Measurements from ENCODE around the gene MYO7A. TPM values are rescaled to one million over a fixed set of nuclear protein-coding genes. Genes with fewer than 3 reads are reported as not detected.

MYO7A gene
- total RNA-seq, 1 donor, result 0.43 TPM

GRCh38 chr11:77122576-77123212 lies 5.4 kb upstream of the MYO7A start:
- TF ChIP-seq, protein P1, sequence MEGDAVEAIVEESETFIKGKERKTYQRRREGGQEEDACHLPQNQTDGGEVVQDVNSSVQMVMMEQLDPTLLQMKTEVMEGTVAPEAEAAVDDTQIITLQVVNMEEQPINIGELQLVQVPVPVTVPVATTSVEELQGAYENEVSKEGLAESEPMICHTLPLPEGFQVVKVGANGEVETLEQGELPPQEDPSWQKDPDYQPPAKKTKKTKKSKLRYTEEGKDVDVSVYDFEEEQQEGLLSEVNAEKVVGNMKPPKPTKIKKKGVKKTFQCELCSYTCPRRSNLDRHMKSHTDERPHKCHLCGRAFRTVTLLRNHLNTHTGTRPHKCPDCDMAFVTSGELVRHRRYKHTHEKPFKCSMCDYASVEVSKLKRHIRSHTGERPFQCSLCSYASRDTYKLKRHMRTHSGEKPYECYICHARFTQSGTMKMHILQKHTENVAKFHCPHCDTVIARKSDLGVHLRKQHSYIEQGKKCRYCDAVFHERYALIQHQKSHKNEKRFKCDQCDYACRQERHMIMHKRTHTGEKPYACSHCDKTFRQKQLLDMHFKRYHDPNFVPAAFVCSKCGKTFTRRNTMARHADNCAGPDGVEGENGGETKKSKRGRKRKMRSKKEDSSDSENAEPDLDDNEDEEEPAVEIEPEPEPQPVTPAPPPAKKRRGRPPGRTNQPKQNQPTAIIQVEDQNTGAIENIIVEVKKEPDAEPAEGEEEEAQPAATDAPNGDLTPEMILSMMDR (IDR thresholded peaks at IDR 0.05; ENCODE audit: insufficient read depth, low read depth, low read length), result no peak
- no peak overlapping the region for H3K4me3 ChIP-seq (ENCODE audit: low read depth, low read length)
- DNase-seq (ENCODE audit: low read depth), result no peak

DNA sequence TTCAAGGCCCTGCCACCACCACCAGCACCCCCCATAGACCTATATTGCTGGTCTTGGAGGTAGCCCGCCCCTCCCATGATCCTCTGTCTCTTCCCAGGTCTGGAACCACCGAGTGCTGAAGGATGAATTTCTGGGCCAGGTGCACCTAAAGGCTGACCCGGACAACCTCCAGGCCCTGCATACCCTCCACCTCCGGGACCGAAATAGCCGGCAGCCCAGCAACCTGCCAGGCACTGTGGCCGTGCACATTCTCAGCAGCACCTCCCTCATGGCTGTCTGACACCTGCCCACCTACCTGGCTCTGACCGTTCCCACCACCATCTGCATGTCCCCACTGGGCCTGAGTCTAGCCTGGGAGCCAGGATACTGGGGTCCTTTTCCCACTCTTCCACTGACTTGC lies 4.5 kb upstream of the MYO7A start:
- TF ChIP-seq, protein P1 (IDR thresholded peaks at IDR 0.05; ENCODE audit: insufficient read depth, low read depth, low read length), result no peak
- no peak for DNase-seq (ENCODE audit: low read depth)
- H3K4me3 ChIP-seq (ENCODE audit: low read depth, low read length), result no peak overlapping the region

DNA sequence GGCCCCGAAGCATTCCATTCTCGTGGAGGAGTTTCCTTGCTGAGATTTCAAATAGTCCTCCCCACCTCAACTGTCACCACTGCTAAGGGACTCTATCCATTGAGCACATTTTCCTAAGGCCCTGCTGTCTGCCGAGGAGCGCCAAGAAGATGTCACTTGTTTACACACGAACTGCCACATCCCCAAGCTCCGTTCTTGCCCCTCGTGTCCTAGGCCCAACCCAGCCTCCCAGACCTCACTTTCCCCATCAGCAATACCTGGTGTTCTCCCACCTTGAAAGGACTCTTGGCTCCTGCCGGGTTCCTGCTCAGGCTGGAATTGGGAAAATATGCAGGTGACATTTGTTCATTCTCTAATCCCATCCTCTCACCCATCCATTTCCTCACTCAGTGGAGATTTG lies 4.0 kb upstream of the MYO7A start:
- TF ChIP-seq, protein P1 (IDR thresholded peaks at IDR 0.05; ENCODE audit: insufficient read depth, low read depth, low read length), result no peak
- DNase-seq (ENCODE audit: low read depth), result no peak
- H3K4me3 ChIP-seq (ENCODE audit: low read depth, low read length), result no peak overlapping the region

DNA sequence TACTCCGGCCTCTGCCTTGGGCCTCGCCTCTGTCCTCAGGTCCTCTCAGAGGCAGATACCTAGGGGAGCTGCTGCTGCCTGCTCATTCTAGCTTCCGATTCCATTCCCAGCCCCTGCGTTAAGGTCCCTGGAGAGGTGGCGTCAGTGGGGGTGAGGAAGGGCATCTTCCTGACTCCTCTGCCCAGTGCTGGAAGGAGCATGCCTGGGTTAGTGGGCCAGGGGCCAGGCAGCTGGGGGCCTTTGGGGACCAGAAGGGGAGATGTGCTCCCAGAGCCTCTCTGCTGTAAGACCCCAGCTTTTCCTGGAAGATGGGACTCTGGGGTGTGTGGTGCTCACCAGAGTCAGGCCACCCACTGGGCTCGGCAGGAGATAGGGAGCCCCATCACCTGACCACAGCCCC lies 3.6 kb upstream of the MYO7A start:
- H3K4me3 ChIP-seq (ENCODE audit: low read depth, low read length), result no peak overlapping the region
- no peak for DNase-seq (ENCODE audit: low read depth)
- TF ChIP-seq, protein P1 (IDR thresholded peaks at IDR 0.05; ENCODE audit: insufficient read depth, low read depth, low read length), result no peak

- H3K4me3 ChIP-seq (ENCODE audit: low read depth, low read length), result no peak overlapping the region
- TF ChIP-seq, protein P1 (IDR thresholded peaks at IDR 0.05; ENCODE audit: insufficient read depth, low read depth, low read length), result no peak
- no peak for DNase-seq (ENCODE audit: low read depth)
These were observed 2.9 kb upstream of the MYO7A start for GRCh38 chr11:77125191-77125590.

DNA sequence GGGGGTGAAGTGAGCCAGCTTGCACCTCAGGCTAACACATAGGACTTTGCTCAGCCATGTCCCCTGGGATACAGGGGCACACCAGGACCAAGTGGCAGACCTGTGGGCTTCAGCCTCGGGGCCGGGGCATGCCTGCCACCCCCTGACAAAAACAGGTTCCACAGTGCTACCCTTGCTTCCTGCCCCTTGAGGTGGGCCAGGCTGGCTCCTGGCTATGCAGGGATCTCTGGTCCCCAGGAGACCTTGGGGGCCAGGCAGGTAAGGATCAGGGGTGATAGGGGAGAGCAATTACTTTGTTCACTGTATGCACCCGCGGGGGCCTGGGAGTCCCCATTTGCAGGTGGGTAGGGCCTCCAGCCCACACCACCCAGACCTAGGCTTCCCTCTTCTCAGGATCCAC lies 2.4 kb upstream of the MYO7A start:
- no peak overlapping the region for H3K4me3 ChIP-seq (ENCODE audit: low read depth, low read length)

More for the DNA sequence above, 2.4 kb upstream of the MYO7A start:
- TF ChIP-seq, protein P1 (IDR thresholded peaks at IDR 0.05; ENCODE audit: insufficient read depth, low read depth, low read length), result no peak
- DNase-seq (ENCODE audit: low read depth), result no peak
